Osteocyte (in vitro differentiated cells): ENCODE data around the gene GRB10. TPM values are rescaled to one million over a fixed set of nuclear protein-coding genes. Genes with fewer than 3 reads are reported as not detected.

ENCODE experiments used
- DNase-seq: peaks from one replicate; pipeline ENCODE4 v3.0.0; 2021; ENCODE audit warnings: mixed read lengths; ENCODE audit not compliant: unreplicated experiment; ENCODE audit errors: extremely low spot score
- H3K27ac Mint-ChIP-seq: one replicate; pipeline ENCODE4 v1.8.0; 2021; ENCODE audit warnings: mild to moderate bottlenecking, mixed read lengths; ENCODE audit not compliant: unreplicated experiment
- H3K27me3 Mint-ChIP-seq: one replicate; pipeline ENCODE4 v1.8.0; 2021; ENCODE audit warnings: mixed read lengths; ENCODE audit not compliant: unreplicated experiment
- H3K36me3 Mint-ChIP-seq: one replicate; pipeline ENCODE4 v1.8.0; 2021; ENCODE audit warnings: mixed read lengths; ENCODE audit not compliant: unreplicated experiment
- H3K4me1 Mint-ChIP-seq: one replicate; pipeline ENCODE4 v1.8.0; 2021; ENCODE audit warnings: mixed read lengths; ENCODE audit not compliant: unreplicated experiment
- H3K4me3 Mint-ChIP-seq: one replicate; pipeline ENCODE4 v1.8.0; 2021; ENCODE audit warnings: mild to moderate bottlenecking, moderate library complexity, mixed read lengths; ENCODE audit not compliant: unreplicated experiment
- H3K9me3 Mint-ChIP-seq: one replicate; pipeline ENCODE4 v1.8.0; 2021; ENCODE audit warnings: mixed read lengths; ENCODE audit not compliant: unreplicated experiment
- CTCF ChIP-seq: fragments of 200-600 bp; sonication (generic); IDR thresholded peaks from 2 replicates; pipeline ENCODE4 v1.5.0; 2021; ENCODE audit warnings: antibody characterized with exemption, mild to moderate bottlenecking, moderate library complexity
- total RNA-seq: library from RNA; stranded (reverse); gene quantifications from 2 replicates; pipeline ENCODE4 v1.2.1, GENCODE V29; 2021

The GRB10 gene
- total RNA-seq, 1 donor from 2014 or later: 51.3 TPM

GRCh38 chr7:50608196-50608906, 174.3 kb downstream of the GRB10 start:
- Mint-ChIP-seq H3K9me3 (no peaks in the 10 kb centered on the region), H3K36me3 (peaks cover 45% of the 10 kb centered on the region), H3K4me1 (no peaks in the 10 kb centered on the region), H3K4me3 (no peak overlapping the region), H3K27ac (no peak overlapping the region), H3K27me3 (no peaks in the 10 kb centered on the region)
- no peak for TF ChIP-seq CTCF
- no peak for DNase-seq

GRCh38 chr7:50607524-50608125, 175.1 kb downstream of the GRB10 start:
- Mint-ChIP-seq H3K4me3 (no peak overlapping the region), H3K9me3 (no peaks in the 10 kb centered on the region), H3K36me3 (peaks cover 41% of the 10 kb centered on the region), H3K27me3 (no peaks in the 10 kb centered on the region), H3K4me1 (no peaks in the 10 kb centered on the region), H3K27ac (no peak overlapping the region)
- DNase-seq: no peak
- TF ChIP-seq CTCF: no peak

- Mint-ChIP-seq H3K27me3 (no peaks in the 10 kb centered on the region), H3K4me3 (no peak overlapping the region), H3K9me3 (no peaks in the 10 kb centered on the region), H3K4me1 (no peaks in the 10 kb centered on the region), H3K27ac (no peak overlapping the region), H3K36me3 (peaks cover 35% of the 10 kb centered on the region)
- no peak for TF ChIP-seq CTCF
- no peak for DNase-seq
These were observed 177.6 kb downstream of the GRB10 start for GRCh38 chr7:50605059-50605458.

GRCh38 chr7:50603287-50603686, 179.4 kb downstream of the GRB10 start:
- peaks cover 39% of the 10 kb centered on the region for H3K36me3 Mint-ChIP-seq
- no peak for TF ChIP-seq CTCF
- no peaks in the 10 kb centered on the region for H3K9me3 Mint-ChIP-seq
- no peak overlapping the region for H3K4me3 Mint-ChIP-seq
- no peak for DNase-seq
- H3K27ac Mint-ChIP-seq: no peak overlapping the region
- no peaks in the 10 kb centered on the region for H3K27me3 Mint-ChIP-seq
- no peaks in the 10 kb centered on the region for H3K4me1 Mint-ChIP-seq

- peaks cover 40% of the 10 kb centered on the region for H3K36me3 Mint-ChIP-seq
These were observed 183.3 kb downstream of the GRB10 start for GRCh38 chr7:50599385-50599784.

More at GRCh38 chr7:50599385-50599784, 183.3 kb downstream of the GRB10 start:
- Mint-ChIP-seq H3K9me3 (no peaks in the 10 kb centered on the region), H3K4me1 (no peaks in the 10 kb centered on the region), H3K27me3 (no peaks in the 10 kb centered on the region), H3K4me3 (no peak overlapping the region), H3K27ac (no peak overlapping the region)
- no peak for TF ChIP-seq CTCF
- no peak for DNase-seq
